ENCODE measurements around the gene HEPN1.

DNA sequence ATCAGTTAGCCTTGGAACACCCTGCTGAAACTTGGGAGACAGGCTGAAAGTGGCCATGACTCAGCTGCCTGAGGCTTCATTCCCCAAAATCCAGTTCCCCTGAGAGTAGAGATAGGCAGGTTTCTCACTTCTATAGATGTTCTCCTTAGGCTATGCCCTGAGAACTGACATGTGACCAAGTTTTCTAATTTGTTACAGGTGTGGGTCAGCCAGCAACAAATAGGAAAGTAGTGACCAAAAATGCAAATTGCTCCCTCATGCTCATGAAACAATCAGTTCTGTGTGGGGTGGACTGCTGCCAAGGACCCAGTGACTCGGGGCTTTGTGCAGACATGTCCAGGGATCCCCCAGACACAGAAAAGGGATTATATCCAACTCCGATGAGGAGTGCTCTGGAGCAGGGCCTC is 27.7 kb downstream of the HEPN1 start:
- no peak for TF ChIP-seq CTCF (conservative IDR thresholded peaks at IDR 0.05; ENCODE audit: low read depth, low read length)
- TF ChIP-seq MXI1 (IDR thresholded peaks at IDR 0.05; ENCODE audit: borderline replicate concordance, low read depth, low read length): no peak
- TF ChIP-seq POLR2A (IDR thresholded peaks at IDR 0.05; ENCODE audit: low read depth, low read length): no peak
- no peak for TF ChIP-seq RAD21 (IDR thresholded peaks at IDR 0.05; ENCODE audit: low read length)
- no peak for TF ChIP-seq MAFK (IDR thresholded peaks at IDR 0.05; ENCODE audit: low read depth, low read length)
- TF ChIP-seq BHLHE40 (IDR thresholded peaks at IDR 0.05; ENCODE audit: low read depth, low read length): no peak
- TF ChIP-seq, protein P1, sequence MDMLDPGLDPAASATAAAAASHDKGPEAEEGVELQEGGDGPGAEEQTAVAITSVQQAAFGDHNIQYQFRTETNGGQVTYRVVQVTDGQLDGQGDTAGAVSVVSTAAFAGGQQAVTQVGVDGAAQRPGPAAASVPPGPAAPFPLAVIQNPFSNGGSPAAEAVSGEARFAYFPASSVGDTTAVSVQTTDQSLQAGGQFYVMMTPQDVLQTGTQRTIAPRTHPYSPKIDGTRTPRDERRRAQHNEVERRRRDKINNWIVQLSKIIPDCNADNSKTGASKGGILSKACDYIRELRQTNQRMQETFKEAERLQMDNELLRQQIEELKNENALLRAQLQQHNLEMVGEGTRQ (IDR thresholded peaks at IDR 0.05; ENCODE audit: low read depth, low read length): no peak
- TF ChIP-seq SMC3 (IDR thresholded peaks at IDR 0.05; ENCODE audit: low read depth, low read length): no peak
- TF ChIP-seq, protein P2, sequence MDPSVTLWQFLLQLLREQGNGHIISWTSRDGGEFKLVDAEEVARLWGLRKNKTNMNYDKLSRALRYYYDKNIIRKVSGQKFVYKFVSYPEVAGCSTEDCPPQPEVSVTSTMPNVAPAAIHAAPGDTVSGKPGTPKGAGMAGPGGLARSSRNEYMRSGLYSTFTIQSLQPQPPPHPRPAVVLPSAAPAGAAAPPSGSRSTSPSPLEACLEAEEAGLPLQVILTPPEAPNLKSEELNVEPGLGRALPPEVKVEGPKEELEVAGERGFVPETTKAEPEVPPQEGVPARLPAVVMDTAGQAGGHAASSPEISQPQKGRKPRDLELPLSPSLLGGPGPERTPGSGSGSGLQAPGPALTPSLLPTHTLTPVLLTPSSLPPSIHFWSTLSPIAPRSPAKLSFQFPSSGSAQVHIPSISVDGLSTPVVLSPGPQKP (IDR thresholded peaks at IDR 0.05; ENCODE audit: borderline replicate concordance, low read depth, low read length): no peak
- TF ChIP-seq CEBPB (IDR thresholded peaks at IDR 0.05; ENCODE audit: low read depth, low read length): no peak
- no peak for TF ChIP-seq MAZ (IDR thresholded peaks at IDR 0.05; ENCODE audit: borderline replicate concordance, low read depth, low read length)

All from IMR-90 (cell line).